HG02588 (cell line): ENCODE measurements around the gene PTPRC.

Source experiments
- ATAC-seq: cut with Tn5 transposase; IDR thresholded peaks from one replicate; pipeline ENCODE4 v1.9.1; 2021; ENCODE audit warnings: mild to moderate bottlenecking, moderate library complexity; ENCODE audit not compliant: unreplicated experiment

The PTPRC gene

DNA sequence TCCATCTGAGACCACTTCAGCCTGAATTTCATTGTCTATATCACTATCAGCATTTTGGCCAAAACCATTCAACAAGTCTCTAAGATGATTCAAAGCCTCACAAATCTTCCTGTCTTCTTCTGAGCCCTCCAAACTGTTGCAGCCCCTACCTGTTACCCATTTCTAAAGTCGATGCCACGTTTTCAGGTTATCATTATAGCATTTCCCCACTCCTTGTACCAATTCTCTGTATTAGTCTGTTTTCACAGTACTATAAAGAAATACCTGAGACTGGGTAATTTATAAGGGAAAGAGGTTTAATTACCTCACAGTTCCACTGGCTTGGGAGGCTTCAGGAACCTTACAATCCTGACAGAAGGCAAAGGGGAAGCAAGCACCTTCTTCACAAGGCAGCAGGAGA is 158.8 kb downstream of the PTPRC start:
- no peak for ATAC-seq

DNA sequence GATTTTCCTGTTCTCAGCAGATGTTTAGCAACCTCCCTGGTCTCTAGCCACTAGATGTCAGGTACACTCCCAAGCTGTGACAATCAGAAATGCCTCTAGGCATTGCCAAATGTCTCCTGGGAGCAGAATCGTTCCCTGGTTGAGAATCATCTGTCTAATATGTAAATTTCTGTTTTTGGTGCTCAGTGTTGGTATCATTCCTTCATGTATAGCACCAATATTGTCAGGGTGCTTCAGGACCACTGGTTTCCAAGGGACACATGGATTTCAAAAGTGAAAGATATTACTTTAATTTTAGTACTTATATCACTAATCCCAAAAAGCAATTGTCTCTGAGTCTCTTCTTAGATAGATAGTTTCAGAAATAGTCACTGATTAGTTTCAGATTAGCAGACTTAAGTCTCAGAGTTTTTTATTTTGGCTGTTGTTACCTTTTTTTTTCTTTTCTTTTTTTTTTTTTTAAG is 160.1 kb downstream of the PTPRC start:
- ATAC-seq, result peak; percentile 60

DNA sequence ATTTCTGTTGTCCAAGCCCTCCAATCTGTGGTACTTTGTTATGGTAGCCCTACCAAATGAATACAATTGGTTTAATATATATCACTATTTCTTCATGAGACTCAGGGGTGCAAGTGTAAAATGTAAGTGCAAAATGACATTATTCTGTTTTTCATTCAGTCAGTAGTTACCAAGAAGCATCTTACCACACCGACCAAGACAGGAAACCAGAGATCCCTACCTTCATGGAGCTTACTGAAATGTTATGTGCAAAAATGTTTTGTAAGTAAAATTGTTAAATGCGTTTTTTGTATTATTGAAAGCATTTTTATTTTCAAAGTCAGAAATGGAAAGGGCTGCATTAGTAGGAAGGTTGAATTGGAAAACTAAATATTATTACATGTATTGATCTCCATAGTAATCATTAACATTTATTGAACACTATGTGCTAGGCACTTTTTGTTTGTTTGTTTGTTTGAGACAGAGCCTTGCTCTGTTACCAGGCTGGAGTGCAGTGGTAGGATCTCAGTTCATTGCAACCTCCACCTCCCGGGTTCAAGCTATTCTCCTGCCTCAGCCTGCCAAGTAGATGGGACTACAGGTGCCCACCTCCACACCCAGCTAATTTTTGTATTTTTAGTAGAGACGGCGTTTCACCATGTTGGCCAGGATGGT is 166.8 kb downstream of the PTPRC start:
- no peak for ATAC-seq

DNA sequence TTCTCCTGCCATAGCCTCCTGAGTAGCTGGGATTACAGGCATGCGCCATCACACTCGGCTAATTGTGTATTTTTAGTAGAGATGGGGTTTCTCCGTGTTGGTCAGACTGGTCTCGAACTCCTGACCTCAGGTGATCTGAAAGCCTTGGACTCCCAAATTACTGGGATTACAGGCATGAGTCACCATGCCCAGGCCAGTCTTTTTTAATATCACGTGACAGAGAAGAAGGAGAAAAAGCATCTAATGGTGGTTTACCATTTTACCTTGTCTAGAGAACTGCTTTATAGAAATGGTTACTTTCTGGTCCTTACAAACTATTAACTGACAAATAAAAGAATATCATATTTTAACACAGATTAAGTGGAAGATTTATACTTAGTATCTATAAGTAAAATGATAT is 168.0 kb downstream of the PTPRC start:
- no peak for ATAC-seq
